Germinal center (tissue), 1 donor: ENCODE measurements around the gene ITGA2.

Experiments used
- DNase-seq: peaks from one replicate; pipeline ENCODE4 v3.0.0; 2012; ENCODE audit warnings: mixed read lengths, low spot score

ITGA2 gene

DNA sequence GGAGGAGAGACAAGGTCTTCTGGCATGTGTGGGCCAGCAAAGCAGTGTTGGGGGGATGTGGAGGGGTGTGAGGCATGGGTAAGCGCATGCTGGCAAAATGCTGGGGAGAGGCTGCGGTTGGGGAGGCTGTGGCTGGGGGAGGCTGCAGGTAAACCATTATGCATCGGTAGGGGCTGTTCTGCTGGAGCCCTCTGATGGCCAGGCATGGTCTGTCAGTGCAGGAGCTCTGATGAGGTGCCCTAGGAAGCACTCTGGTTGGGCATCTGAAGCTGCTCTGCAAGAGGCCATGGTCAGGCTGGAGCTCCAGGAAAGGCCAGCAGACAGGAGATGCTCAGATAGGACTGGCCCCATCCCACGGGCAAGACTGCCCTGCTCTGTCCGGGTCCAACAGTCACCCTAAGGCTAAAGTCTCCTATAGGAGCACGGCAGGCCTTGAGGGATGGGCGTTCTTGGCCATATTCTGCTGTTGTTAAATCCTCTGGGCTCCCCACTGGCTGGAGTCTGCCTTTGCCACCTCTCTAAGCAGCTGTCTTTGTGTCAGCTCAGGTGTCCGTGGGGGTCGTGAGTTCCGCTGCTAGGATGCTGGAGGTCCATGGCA is 28.7 kb downstream of the ITGA2 start:
- no peak for DNase-seq

DNA sequence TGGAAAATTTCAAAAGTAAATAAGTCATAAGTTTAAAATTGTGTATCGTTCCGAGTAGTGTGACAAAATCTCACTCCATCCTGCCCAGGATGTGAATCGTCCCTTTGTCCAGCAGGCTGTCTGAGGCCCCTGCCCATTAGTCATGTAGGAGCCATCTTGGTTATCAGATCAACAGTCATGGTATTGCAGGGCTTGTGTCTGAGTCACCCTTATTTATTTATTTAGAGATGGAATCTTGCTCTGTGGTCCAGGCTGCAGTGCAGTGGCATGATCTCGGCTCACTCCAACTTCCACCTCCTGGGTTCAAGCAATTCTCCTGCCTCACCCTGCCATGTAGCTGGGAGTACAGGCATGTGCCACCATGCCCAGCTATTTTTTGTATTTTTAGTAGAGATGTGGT is 30.2 kb downstream of the ITGA2 start:
- no peak for DNase-seq

DNA sequence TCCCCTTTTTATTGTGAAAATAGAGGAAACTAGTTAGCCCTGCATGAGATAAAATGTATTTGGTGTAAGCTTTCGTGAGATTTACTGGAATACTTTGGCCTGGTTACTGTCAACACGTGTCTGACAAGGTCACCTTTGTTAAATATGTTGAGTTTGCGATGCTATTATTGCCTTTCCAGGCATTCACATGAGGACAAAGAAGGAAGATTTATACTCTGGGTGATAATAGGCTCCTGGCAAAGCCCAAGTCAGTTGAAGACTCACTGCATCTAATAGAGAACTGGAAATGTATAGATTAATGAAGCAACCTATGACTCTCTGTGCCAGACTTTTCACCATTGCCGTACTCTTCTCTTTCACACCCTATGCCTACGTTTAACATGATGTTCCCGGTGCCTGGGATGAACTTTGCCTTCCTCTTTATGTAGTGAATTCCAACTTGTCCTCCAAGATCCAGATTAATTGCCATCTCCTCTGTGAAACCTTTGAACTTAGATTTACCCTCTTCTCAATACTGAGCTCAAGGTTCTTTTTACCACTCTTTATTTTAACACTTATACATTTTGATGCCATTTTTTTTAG is 33.9 kb downstream of the ITGA2 start:
- no peak for DNase-seq

DNA sequence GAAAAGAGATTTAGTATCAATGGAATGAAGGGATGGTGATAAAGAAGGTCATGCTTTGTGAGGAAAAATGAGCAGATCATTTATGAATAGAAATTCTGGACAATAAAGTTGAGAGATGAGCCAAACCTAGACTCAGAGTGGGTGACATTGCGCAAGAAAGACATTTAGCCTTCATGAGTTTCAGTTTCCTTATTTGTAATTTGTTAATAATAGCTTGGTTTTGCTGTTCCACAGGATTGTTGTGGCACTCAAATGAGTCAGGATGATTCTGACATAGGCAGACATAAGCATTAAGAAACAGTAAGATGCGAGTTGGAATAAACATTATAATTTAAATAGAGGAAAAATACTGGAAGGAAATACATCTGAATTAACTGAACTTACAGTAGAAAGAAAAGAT is 34.8 kb downstream of the ITGA2 start:
- no peak for DNase-seq

DNA sequence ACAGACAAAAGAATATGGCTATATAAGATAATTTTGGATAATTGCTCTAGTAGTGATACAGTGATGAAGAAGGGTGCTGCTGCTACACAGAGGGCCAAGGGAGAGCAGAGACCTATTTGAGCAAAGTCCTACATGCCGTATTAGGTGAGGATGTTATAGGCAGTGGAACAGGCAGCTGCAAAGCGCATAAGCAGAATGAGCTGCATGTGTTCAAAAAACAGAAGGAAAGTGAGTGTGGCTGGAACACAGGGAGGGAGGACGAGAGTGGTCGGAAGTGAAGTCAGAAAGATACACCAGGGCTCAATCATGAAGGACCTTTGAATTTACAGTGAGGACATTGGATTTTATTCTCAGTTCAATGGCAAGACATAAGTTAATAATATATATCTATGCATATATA is 35.4 kb downstream of the ITGA2 start:
- no peak for DNase-seq

DNA sequence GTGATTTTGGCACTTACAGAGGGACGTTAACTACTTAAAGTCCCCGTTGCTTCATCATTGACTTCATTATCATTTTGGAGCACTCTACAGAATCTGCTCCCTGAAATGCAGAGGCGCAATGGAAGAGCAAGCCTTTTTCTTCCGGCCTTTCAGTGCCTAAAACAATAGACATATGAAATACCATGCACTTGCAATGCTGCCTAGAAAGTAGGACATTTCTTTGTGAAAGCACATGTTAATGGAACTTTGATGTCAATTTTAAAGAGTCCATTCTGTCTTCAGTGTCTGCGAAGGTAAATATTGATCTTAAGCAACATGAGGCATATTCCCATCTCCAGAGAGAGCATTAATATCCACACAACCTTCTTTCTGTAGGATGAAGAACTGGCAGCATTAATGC is 36.3 kb downstream of the ITGA2 start:
- no peak for DNase-seq

DNA sequence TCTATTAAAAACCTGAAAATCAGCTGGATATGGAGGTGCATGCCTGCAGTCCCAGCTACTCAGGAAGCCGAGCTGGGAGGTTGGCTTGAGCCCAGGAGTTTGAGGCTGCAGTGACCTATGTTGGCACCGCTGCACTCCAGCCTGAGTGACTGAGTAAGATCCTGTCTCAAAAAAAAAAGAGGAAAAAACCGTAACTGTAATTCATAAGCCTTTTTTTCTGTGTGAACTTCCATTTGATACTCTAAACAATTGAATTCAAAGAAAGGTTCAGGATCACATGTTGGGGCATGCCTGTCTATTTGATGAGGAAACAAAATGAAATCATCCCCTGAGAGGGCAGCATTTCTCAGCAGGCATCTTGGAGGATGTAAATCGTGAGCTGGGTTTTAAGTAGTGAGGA is 38.8 kb downstream of the ITGA2 start:
- no peak for DNase-seq

DNA sequence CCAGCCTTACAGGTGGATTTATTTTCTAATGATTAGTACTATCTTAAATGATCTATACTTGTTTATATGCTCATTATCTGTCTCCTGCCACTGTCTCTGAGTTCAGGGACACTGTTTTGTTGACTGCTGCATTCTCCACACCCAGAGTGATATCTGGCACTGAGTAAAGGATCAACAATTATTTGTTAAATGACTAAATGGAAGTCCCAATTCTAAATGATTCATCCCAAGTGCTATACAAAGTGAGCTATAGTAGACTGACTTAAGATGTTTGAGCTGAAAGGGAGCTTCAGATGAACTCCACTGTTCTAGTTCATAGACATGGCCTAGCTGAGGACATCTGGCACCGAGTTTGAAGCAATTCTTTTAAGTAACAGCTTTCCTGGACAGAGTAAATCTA is 40.5 kb downstream of the ITGA2 start:
- DNase-seq = no peak

DNA sequence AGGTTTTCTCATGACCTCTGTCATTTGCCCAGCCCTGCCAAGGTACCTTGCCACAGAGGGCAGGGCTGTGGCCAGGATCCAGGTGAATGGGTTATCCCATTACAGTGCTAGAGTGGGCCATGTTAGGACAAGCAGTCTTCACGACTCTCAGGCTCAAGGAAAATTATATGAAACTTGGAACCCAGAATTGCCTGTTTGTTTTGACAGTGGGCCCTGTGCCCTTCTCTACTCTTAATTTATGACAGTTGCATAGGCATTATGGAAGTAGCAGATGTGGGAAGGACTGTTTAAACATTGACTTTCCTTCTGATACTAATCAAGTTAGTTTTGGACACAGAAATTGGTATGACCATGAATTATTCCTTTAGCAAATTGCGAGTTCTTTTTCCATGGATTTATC is 41.7 kb downstream of the ITGA2 start:
- no peak for DNase-seq

DNA sequence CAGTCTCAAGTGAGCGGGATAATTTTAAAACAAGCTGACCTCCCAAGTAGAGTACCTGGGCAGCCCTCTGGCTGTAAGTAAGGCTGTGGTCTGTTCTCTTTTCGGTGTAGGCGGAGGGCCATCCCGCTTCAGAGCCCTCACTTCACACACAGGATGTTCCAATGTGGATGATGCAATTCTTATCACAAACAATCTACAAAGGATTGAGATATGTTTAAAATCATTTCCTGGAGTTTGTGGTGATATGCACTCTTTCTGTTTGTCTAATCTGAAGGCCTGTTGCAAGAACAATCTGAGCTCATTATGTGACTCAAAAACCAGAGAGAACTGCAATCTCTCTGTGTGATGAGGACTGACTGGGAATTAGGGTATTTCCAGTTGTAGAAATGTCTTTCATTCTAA is 42.5 kb downstream of the ITGA2 start:
- no peak for DNase-seq

DNA sequence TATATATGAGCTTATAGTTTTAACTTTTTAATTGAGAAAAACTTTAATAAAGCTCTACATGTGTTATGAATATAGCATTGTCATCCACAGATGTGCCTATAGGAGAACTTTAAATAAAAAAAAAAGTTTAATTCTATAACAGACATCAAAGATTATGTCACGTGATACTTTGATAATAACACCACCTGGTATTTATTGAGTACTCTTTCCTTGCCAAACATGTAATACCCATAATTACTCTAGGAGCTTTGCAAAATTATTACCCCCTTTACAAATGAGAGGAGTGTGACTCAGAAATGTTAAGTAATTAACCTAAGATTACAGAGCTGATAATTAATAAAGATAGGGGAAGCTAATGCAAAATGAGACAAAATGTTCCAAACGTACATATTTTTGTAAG is 43.0 kb downstream of the ITGA2 start:
- no peak for DNase-seq

DNA sequence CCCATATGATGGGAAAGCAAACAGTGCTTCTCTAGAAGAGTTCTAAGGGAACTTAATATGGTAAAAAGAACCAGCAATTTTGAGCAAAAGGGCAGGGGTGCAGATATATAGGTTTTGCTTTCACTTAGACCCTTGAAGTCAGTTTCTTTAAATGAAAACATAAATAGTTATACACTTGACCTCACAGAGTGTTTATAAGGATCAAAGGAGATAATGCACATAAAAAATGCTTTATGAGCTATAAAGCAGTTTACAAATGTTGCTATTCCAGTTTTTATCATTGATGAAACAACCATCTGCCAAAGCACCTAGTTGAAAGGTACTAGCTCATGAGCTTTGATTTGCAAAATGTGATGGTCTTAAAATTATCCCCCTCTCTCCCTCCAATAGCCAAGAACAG is 45.7 kb downstream of the ITGA2 start:
- no peak for DNase-seq

DNA sequence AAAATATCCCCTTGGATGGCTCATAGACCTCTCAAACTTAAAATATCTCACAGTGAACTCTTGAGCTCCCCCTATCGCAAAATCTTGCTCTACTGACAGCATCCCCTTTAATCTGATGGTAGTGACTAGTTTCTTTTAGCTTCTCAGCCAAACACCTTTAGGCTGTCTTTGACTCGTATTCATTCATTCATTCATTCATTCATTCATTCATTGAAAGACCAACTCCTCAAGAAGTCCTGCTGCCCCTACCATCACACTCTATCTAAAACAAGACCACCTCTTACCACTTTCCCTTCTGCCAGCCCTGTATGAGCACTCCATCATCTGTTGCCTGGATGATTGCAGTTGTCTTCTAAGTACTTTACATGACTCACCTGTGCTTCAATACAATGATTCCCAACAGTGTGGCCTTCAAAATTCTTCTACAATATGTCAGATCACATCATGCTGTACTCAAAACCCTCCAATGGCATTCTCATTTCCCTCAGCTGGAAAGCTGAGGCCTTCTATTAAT is 46.8 kb downstream of the ITGA2 start:
- DNase-seq = peak; percentile 18

DNA sequence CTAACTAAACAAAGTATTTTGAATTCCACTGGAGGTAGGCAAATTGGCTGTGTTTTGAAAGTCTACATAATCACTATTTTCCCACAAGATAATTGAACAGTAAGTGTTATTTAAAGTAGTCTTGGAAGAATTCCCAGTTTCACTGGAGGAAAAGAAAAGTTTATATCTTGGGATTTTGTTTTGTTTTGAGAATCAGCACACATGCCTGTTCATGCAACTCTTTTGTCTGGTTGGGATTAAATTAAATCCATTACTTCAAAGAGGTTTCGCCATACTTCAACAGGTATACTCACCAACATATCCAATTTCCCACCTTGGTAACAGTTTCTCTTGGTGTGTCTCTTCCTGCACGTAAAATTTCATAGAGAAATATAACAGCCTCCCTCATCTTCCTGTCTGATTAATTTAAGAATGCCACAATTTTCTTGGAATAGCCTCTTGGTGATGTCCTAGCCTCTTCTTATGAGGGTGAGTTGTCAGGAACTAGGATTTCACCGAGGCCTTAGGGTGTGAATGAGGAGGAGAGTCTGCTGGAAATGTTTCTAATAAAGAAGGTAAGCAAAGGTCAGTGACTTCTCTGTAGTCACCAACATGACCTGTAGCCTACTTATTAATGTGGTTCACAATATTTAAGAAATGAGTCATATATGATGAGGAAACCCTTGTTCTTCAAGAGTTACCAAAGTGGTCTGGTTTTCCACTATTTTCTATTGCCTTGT is 48.1 kb downstream of the ITGA2 start:
- DNase-seq = no peak

DNA sequence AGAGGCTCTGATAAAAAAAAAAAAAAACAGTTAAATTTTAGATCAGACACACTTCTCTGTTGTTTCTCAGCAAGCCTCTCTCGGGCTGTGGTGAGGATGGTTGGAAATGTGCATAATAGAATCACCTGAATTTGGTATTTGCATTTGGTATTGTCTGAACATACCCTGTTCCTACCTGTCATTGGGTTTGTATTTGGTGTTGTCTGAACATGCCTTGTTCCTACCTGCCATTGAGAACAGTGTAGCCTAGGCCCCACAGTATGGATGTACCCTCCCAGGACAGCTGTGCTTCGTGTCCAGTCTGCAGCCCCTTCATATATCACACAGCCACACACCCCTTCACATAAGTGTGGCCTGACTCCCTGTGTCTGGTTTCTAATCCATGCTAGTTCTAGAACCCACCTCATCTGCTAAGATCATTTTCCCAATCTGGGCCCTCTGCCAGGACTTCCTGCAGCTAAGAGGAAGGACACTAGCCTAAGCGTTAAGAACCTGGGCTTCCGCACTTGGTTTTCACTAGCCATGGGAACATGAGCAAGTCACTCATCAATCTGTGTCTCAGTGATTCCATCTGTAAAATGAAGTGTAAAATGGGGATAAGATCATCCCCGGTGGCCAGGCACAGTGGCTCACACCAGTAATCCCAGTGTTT is 49.2 kb downstream of the ITGA2 start:
- DNase-seq = no peak

DNA sequence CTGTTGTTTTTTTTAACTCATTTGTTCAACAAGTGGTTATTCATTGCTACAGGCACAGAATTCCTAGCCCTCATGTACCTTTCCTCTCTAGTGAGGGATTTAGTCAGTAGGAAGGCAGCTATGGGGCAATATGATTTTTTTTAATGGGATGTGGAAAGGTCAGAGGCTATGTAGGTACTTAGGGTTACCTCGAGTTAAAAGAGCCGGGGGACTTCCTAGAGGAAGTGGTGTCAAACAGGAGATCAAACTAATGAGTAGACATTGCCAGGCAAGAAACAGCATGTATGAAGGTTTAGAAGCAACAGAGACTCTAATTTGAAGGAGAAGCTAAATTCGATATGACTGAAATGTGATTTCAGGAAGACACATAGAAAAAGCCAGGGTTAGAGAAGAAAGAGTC is 50.7 kb downstream of the ITGA2 start:
- no peak for DNase-seq

DNA sequence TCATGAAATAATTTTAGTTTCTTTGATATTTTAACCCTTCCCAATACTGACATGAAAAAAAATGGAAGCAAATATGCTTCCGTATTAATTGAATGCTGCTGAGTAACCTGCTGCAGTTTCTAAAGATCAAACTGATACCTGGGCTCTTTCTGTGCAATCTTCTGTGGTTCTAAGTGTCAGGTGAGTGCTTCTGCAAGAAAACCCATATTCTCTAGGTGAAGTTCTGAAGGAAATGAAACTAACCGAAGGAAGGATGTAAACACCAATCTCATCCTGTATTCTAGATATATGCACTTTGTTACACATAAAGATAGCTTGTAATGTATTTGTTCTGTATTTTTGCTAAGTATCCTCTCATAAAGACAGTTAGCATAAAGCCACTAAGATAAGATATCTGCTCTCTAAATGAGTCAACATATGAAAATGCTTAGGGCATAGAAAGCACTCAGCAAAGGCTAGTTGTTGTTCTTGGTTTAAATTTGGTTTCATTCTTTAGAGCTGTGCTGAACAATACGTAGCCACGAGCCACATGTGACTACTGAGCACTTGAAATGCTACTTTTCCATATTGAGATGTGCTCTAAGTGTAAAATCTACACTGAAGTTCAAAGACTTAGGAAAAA is 52.0 kb downstream of the ITGA2 start:
- DNase-seq = no peak

DNA sequence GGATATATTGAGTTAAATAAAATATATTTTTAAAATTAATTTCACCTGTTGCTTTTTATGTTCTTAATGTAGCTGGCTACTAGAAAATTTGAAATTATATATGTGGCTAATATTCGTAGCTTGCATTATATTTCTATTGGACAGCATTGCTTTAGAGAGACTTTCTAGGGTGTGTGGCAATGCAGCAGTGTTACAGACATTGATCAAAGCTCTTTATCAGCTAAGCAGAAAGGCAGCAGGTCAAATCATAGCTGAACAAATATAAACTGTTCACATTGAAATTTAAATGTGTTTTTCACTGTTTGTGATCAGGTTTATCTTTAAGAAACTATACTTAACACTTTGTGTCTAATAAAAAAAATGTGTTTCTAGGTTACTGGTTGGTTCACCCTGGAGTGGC is 52.6 kb downstream of the ITGA2 start:
- DNase-seq = no peak

DNA sequence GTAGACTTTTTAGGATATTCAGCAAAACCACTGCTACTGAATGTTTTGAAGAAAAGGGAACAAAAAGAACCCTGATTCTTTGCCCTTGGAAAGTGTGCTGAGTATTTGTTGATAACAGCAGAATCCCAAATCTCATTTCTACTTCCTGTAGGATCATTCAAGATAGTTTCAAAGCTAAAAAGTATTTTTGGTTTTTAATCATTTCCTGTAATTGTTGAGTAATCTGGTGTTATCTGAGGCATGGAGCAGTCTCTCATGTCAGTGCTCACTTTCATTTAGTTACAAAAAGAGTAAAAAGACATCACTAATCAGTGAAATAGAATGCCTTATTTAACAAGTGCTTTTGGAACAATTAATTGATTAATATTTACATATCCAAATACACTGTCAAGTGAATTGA is 56.1 kb downstream of the ITGA2 start:
- DNase-seq = no peak

DNA sequence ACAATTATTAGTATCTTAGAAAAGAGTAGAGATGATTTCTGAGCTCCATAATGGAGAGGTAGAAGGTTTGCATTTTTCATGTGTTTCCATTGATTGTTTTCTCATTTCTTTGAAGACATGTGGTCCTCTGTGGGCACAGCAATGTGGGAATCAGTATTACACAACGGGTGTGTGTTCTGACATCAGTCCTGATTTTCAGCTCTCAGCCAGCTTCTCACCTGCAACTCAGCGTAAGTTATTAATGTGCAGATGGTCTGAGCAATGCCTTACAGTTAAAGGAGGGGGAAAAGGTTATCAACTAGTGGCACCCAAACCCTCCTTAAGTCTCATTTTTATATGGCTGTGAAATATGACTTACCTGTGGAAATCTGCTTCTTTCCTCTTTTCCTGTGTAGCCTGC is 59.1 kb downstream of the ITGA2 start:
- no peak for DNase-seq

DNA sequence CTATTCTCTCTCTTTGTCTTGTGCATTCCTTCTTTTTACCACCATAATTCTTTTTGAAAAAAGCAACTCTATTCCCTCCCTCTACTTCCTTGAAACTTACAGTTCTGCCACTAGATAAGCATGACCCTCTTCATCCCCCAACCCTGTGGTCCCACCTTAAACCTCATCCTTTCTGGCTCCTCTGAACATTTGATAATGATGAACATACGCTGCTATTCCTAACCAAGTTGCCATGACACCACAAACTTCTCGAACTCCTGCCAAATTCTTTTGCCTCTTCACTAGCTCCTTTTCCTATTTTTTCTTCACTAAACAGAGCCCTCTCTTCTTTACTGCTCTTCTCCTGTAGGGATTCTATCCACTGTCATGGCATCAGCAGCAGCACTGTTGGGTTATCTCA is 63.3 kb downstream of the ITGA2 start:
- no peak for DNase-seq

DNA sequence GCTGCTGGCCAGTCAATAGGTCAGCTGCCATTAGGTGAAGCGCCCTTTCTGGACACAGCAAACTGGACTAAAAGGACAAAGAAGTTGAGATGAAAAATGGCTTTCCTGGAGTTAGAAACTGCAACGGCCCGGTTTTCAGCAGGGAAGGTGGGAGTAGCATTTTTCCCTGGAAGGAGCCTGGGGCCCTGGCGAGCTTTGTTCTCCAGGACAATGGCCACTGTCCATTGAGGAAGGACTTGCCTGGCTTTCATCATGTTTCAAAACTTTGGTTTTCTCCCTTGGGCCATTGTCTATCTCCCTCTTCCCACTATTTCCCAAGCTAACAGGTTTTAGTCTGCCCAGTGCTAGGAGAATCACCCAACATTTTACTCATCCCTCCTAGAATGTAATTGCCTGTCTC is 64.2 kb downstream of the ITGA2 start:
- DNase-seq = no peak

DNA sequence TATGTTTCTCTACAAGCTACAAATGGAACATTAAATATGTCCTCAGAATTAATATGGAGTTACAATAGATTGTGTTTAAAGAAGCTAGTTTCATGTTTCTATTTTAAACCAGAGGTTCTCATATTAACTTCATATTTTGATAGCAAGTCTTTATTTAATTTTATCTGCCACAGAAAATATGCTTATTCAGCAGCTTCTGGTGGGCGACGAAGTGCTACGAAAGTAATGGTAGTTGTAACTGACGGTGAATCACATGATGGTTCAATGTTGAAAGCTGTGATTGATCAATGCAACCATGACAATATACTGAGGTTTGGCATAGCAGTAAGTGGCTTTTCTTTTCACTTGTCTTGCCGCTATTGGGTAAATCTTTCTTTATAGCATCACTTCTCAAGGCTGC is 66.2 kb downstream of the ITGA2 start:
- no peak for DNase-seq
